Upper lobe of left lung (tissue), 4 donors: ENCODE measurements around the gene LSM3.

Experiments used
- CTCF ChIP-seq, 6 experiments: fragments of 450-650 bp in 4 of 6; fragments of 200-600 bp in 2 of 6; sonication (generic) in 2 of 6; IDR thresholded peaks; one replicate each; pipeline ENCODE4 v1.5.1; 2016 to 2019; ENCODE audit warnings: antibody characterized with exemption in 6 of 6
- EP300 ChIP-seq, 4 donors: sonication (generic); formaldehyde crosslinking; IDR thresholded peaks; one replicate each; pipeline ENCODE4 v1.5.1; 2017; ENCODE audit warnings: antibody characterized with exemption in 4 of 4, control low read depth in 2 of 4
- POLR2A ChIP-seq, 4 donors: fragments of 450-650 bp; IDR thresholded peaks; one replicate each; pipeline ENCODE4 v1.5.1; 2016 to 2017; ENCODE audit warnings: antibody characterized with exemption in 4 of 4, mild to moderate bottlenecking in 2 of 4

GRCh38 chr3:14212032-14212431 lies 33.4 kb downstream of the LSM3 start:
- no peak for TF ChIP-seq POLR2A (IDR thresholded peaks at IDR 0.05)
- TF ChIP-seq CTCF (IDR thresholded peaks at IDR 0.05) = no peak
- TF ChIP-seq EP300 (IDR thresholded peaks at IDR 0.05) = no peak
